T-helper 1 cell treated with Interleukin-12 subunit alpha and Interleukin-12 subunit beta and Interleukin-4 antibody, amounts not matched to agents 30 μg/mL and 1 μg/mL, for 36 hours (primary cell): ENCODE measurements around the gene LINC01488.

Experiments
- H3K27ac Mint-ChIP-seq: one replicate; pipeline ENCODE4 v1.8.0; 2021; ENCODE audit warnings: mild to moderate bottlenecking, mixed read lengths
- H3K27me3 Mint-ChIP-seq: one replicate; pipeline ENCODE4 v1.8.0; 2021; ENCODE audit warnings: low read depth, mixed read lengths
- H3K36me3 Mint-ChIP-seq: one replicate; pipeline ENCODE4 v1.8.0; 2021; ENCODE audit warnings: low read depth, mixed read lengths
- H3K4me1 Mint-ChIP-seq: one replicate; pipeline ENCODE4 v1.8.0; 2021; ENCODE audit warnings: low read depth, mixed read lengths
- H3K4me3 Mint-ChIP-seq: one replicate; pipeline ENCODE4 v1.8.0; 2021; ENCODE audit warnings: mild to moderate bottlenecking, moderate library complexity, mixed read lengths
- H3K9me3 Mint-ChIP-seq: one replicate; pipeline ENCODE4 v1.8.0; 2021; ENCODE audit warnings: mixed read lengths

LINC01488 gene

DNA sequence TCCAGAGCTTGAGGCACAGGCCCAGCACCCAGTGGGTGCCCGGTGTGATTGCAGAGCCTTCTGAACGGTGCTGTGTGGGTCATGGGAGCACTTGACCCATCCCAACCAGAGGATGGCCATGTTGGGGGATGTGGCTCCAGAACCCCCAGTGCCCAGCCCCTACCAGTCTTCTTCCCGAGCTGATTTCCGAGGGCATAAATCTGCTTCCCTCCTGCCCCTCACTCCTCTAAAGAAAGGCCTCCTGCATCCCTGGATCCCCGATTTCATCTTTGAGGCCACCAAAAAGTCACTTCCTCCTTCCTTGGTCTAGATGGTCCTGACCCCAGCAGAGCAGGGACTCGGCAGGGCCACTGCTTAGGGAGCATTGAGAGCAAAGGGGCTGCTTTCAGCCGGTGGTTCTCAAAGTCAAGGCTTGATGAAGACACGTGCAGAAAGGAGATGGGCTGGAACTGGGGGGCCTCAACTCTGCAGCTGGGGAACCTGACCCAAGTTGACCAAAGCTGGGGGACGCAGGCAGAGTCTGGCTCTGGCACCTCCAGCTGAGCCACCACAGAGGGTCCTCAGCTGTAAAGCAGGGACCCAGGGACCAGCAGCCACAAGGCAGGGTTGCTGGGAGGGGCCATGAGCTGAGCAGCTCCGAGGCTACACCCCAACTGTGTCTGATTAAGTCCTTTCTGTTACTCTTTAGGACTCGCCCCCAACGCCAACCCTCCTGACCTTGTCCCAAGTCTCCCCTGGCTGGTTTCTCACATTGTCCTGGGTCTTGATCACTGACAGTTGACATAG, 56.6 kb downstream of the LINC01488 start:
- H3K9me3 Mint-ChIP-seq = no peaks in the 10 kb centered on the region
- no peak overlapping the region for H3K4me3 Mint-ChIP-seq
- no peaks in the 10 kb centered on the region for H3K27me3 Mint-ChIP-seq
- no peaks in the 10 kb centered on the region for H3K36me3 Mint-ChIP-seq
- no peaks in the 10 kb centered on the region for H3K4me1 Mint-ChIP-seq
- no peak overlapping the region for H3K27ac Mint-ChIP-seq

DNA sequence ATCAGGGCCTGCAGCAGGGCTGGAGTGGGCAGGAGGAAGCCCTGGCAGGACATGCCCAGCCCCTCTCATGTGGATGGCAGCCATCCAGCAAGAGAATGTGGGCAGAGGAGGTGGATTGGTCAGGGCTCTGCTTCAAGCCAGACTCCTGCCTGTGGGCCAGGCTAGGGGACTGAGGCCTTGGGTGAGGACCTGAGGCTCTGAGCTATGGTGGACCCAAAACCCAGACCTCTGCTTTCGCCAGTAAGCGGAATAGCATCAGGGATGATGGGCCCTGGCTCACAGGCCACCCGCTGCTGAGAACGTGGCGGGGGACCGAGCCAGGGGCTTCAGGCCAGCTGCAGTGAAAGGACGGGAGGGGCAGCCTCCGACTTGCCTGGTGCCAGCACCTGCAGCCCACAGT, 57.4 kb downstream of the LINC01488 start:
- no peaks in the 10 kb centered on the region for H3K9me3 Mint-ChIP-seq
- H3K27ac Mint-ChIP-seq = no peak overlapping the region
- H3K4me1 Mint-ChIP-seq = no peaks in the 10 kb centered on the region
- no peaks in the 10 kb centered on the region for H3K27me3 Mint-ChIP-seq
- no peak overlapping the region for H3K4me3 Mint-ChIP-seq
- H3K36me3 Mint-ChIP-seq = no peaks in the 10 kb centered on the region

GRCh38 chr11:69539416-69540117, 58.1 kb downstream of the LINC01488 start:
- Mint-ChIP-seq H3K27me3 (no peaks in the 10 kb centered on the region), H3K27ac (no peak overlapping the region), H3K4me1 (no peaks in the 10 kb centered on the region), H3K4me3 (no peak overlapping the region), H3K9me3 (no peaks in the 10 kb centered on the region), H3K36me3 (no peaks in the 10 kb centered on the region)

DNA sequence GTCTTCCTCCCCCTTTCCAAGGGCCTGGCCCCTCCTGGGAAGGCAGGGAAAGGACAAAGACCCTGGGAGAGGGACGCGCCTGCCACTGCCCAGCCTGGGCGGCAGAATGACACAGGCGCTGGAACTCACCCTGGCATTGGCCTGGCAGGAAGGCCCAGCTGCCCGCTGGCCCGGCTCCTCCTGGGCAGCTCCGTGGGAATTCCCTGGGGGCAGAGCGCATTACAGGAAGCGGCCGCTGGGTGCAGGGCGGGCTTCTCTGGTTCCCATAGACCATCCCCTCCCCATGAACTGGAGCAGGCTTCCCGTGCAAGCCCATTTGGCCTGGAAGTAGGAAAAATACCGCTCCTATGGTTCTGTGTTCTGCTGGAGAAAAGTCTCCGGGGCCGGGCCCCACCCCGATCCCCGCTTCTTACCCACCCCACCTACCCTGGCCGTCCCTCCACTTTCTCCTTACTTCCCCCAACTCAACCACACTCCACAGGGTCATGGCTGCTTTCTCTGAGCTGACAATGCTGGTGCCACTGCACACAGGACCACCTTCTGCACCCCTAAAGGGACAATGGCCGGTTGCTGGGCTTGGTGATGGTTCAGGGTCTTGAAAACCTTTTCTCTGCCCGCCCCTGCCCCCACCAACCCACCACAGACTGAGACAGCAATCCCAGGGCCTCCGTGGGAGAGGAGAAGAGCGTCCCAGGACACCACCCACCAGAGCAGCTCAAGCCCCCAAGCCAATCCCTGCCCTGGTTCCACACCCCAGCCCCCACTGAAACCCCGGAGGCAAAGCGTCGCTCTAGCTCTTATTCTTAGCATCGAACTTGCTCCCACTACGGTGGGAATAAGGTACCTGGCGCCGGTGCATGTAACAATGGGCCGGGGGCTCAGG, 58.9 kb downstream of the LINC01488 start:
- Mint-ChIP-seq H3K4me3 (no peak overlapping the region), H3K27me3 (no peaks in the 10 kb centered on the region), H3K36me3 (no peaks in the 10 kb centered on the region), H3K27ac (no peak overlapping the region), H3K4me1 (no peaks in the 10 kb centered on the region), H3K9me3 (no peaks in the 10 kb centered on the region)

DNA sequence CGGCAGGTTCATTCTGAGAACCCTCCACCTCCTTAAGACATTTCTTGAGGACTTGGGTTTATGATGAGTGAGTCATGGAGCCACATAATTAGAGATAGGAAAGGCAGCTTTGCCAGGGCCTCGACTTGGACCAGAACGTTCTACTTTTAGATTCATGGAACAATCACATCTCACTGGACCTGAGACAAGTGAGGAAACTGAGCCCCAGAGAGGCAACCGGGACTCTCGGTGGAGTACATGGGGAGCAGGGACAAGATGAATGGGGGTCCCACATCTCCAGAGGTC, 59.5 kb downstream of the LINC01488 start:
- Mint-ChIP-seq H3K9me3 (no peaks in the 10 kb centered on the region), H3K4me1 (no peaks in the 10 kb centered on the region), H3K27me3 (no peaks in the 10 kb centered on the region), H3K4me3 (no peak overlapping the region), H3K27ac (no peak overlapping the region), H3K36me3 (no peaks in the 10 kb centered on the region)

DNA sequence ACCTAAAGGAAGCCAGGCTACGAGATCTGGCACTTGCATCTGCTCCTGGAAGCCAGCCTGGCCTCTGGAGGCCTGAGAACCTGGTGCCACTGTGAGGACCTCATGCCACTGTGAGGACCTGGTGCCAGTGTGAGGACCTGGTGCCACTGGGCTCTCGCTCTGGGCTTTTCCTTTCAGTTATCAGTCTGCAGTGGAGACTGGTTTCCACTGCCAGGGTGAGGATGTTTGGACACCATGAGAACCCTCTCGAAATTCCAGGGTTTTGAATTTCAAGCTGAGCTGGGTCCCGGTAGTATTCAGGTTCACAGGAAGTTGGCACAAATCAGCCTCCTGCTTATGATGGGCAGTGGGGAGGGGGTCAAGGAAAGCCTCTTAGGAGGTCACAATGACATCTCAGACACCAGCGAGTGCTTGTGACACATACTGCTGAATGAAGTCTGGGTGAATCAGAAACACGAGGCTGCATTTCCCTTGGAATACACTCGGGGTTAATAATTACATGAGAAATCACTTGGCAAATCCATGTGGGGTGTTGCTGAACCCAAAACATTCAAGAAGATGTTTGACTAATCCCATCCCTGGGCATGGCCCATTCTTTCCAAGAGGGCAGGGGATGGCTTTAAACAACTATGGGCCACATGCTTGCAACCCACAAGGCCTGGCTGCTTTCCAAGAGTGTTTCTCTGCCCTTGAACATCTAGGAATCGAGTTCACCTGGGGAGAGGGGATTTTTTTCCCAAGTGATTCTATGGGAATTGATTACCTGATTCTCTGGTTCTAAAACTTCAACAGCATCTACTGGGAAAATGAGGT, 60.2 kb downstream of the LINC01488 start:
- Mint-ChIP-seq H3K27me3 (no peaks in the 10 kb centered on the region), H3K27ac (no peak overlapping the region)

GRCh38 chr11:69542314-69543168, 61.1 kb downstream of the LINC01488 start:
- Mint-ChIP-seq H3K27me3 (no peaks in the 10 kb centered on the region), H3K9me3 (no peaks in the 10 kb centered on the region), H3K4me1 (peaks cover 3% of the 10 kb centered on the region), H3K4me3 (no peak overlapping the region), H3K27ac (no peak overlapping the region), H3K36me3 (no peaks in the 10 kb centered on the region)

More for the DNA sequence above, 60.2 kb downstream of the LINC01488 start:
- Mint-ChIP-seq H3K4me3 (no peak overlapping the region), H3K4me1 (no peaks in the 10 kb centered on the region), H3K36me3 (no peaks in the 10 kb centered on the region), H3K9me3 (no peaks in the 10 kb centered on the region)
